GM18526 (cell line): ENCODE measurements around the gene SARS1.

Source experiments
- POLR2A ChIP-seq: IDR thresholded peaks from 3 replicates; pipeline ENCODE4 v1.6.1; 2011; ENCODE audit not compliant: insufficient read length; ENCODE audit errors: extremely low read depth

Gene SARS1

DNA sequence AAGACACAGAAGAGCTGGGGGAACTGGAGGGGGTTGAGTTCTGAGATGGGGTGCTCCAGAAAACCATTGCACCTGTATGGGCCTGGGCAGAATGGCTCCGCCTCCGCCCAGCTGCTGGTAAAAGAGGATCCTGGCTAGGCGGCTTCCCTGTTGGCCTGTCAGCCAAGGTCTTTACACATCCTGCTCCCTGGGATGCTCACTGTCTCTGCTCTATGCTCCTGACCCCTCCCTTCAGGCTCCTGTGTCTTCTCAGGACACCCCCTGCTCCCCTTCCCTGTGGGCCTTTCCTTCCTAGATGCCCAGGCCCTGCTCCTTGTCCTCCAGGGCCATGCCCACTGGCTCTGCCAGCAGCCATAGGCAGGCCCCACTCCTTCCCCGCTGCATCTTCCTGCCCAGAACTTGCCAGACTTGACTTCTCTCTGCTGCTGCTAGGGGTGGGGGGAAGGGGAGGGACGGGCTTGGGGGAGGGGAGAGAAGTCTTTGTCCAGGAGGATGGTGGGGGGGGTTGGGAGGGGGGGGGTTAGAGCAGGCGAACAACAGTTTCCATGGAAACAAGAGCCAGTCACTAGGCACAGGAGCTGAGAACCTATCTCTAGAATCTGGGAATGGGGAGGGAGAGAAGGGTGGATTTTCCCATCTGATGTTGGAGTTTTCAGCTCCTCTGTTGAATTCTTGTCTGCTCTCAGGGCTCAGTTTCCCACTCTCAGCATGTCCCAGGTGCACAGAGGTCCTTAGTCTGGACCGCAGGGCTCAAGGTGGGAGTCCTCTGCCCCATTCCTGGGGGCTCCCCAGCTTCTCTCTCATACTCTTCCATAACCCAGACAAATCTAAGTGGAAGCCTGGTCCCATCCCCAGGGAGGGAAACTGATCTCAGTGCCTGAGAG, 46.2 kb downstream of the SARS1 start:
- TF ChIP-seq POLR2A = no peak

DNA sequence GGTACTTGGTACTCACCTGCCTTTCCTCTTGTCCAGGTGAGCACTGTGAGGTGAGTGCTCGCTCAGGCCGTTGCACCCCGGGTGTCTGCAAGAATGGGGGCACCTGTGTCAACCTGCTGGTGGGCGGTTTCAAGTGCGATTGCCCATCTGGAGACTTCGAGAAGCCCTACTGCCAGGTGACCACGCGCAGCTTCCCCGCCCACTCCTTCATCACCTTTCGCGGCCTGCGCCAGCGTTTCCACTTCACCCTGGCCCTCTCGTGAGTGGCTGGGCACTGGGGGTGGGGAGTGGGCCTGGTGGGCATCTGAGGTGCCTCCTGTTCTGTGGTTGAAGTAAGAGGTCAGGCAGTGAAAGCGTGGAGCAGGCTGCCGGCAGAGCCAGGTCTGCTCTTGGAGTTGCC, 47.3 kb downstream of the SARS1 start:
- TF ChIP-seq POLR2A = no peak

DNA sequence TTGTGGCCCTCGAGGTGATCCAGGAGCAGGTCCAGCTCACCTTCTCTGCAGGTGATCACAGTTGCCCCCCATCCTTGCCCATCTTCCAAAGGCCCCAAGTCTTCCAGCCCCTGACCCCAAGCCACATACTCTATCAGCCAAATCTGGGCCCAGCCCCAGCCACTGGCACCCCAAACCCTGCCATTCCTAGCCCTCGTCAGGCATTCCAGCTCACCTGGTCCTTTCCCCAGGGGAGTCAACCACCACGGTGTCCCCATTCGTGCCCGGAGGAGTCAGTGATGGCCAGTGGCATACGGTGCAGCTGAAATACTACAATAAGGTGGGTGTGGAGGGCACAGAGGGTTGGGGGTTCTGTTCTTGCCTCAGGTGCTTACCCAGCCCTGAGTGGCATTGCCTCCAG, 47.9 kb downstream of the SARS1 start:
- TF ChIP-seq POLR2A = no peak

DNA sequence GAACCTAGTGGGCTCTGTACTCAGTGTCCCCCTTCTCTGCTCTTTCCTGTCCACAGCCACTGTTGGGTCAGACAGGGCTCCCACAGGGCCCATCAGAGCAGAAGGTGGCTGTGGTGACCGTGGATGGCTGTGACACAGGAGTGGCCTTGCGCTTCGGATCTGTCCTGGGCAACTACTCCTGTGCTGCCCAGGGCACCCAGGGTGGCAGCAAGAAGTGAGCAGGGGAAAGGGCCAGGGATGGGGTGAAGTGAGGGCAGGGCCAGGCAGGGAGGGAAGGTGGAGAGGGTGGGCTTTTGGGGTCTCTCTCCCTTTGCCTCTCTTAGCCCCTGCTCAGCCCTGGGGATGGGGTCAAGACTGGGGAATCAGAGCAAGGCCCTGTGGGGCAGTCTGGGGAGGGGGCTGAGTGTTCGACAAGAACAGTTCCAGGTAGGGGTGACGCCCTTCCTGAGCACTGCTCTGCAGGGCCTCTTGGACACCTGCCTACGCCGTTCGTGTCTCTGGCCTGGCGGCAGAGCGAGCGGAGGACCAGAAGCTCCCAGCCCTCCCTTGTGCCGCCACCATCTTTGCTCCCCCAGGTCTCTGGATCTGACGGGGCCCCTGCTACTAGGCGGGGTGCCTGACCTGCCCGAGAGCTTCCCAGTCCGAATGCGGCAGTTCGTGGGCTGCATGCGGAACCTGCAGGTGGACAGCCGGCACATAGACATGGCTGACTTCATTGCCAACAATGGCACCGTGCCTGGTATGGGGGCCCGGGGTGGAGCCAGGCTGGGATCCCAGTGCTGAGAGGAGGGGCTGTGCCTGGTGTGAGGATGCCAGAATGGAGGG, 48.7 kb downstream of the SARS1 start:
- no peak for TF ChIP-seq POLR2A

DNA sequence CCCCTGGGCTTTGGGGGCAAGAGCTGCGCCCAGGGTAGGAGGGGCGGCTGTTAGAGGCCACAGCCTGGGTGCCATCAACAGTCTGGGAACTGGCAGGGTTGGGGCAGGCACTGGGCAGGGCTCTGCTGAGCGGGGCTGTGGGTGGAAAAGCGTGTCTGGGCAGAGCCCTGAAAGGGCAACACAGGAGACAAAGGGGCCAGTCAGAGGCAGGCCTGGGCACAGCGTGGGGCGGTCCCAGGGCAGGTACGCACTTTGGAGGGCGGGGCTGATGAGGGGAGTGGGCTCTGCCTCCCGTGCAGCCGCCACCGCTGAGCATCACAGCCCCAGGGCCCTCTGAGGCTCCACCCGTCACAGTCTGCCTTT, 49.5 kb downstream of the SARS1 start:
- TF ChIP-seq POLR2A = no peak

DNA sequence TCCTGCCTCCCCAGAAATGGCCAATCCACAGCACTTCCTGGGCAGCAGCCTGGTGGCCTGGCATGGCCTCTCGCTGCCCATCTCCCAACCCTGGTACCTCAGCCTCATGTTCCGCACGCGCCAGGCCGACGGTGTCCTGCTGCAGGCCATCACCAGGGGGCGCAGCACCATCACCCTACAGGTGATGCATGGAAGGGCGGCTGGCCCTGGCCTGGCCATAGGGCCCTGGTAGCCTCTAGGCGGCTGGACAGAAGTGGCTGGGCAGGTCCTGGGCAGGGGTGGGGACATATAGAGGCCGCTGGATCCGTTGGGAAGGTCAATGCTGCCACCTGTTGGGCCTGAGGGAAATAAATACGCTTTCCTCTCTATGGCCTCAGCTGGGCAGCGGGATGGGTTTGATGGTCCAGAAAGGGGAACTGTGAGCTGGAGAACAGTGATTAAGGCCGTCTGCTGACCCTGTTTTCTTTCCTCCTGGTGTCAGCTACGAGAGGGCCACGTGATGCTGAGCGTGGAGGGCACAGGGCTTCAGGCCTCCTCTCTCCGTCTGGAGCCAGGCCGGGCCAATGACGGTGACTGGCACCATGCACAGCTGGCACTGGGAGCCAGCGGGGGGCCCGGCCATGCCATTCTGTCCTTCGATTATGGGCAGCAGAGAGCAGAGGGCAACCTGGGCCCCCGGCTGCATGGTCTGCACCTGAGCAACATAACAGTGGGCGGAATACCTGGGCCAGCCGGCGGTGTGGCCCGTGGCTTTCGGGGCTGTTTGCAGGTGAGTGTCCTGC, 50.1 kb downstream of the SARS1 start:
- no peak for TF ChIP-seq POLR2A

DNA sequence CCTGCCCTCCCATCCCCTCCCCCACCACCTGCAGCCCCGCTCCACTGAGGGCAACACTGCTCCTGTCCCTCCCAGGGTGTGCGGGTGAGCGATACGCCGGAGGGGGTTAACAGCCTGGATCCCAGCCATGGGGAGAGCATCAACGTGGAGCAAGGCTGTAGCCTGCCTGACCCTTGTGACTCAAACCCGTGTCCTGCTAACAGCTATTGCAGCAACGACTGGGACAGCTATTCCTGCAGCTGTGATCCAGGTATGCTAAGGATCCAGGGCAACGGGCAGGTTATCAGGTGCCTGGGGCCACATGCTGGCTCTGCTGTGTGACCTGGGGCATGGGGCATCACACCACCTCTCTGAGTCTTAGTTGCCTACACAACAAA, 50.6 kb downstream of the SARS1 start:
- no peak for TF ChIP-seq POLR2A

DNA sequence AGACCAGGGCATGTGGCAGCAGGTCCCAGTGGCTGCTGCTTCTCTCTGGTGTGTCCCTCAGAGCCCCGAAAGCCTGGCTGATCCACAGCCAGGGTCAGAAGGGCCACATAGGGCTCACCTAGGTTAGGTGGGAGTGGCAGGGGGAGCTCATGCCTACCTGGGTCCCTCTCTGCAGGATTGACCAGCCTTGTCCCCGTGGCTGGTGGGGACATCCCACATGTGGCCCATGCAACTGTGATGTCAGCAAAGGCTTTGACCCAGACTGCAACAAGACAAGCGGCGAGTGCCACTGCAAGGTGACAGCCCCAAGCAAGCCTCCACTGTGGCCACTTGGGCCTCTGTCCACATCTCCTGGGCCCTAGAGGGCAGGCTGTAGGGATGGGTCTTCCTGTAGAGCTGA, 51.3 kb downstream of the SARS1 start:
- no peak for TF ChIP-seq POLR2A

DNA sequence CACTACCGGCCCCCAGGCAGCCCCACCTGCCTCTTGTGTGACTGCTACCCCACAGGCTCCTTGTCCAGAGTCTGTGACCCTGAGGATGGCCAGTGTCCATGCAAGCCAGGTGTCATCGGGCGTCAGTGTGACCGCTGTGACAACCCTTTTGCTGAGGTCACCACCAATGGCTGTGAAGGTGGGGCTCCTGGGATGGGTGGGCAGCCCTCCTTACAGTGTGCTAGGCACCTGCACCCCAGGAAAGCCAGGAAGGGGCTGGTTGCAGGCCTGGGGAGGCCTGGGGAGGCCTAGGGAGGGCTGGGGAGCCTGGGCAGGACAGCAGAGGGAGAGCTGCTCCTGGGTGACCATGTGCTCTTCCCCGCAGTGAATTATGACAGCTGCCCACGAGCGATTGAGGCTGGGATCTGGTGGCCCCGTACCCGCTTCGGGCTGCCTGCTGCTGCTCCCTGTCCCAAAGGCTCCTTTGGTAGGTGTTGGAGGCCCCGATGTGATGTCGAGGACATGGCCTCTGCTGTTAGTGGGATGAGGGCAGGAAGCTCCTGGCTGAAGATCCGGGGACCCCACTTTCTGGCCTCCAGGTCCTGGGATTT, 52.1 kb downstream of the SARS1 start:
- TF ChIP-seq POLR2A = no peak

DNA sequence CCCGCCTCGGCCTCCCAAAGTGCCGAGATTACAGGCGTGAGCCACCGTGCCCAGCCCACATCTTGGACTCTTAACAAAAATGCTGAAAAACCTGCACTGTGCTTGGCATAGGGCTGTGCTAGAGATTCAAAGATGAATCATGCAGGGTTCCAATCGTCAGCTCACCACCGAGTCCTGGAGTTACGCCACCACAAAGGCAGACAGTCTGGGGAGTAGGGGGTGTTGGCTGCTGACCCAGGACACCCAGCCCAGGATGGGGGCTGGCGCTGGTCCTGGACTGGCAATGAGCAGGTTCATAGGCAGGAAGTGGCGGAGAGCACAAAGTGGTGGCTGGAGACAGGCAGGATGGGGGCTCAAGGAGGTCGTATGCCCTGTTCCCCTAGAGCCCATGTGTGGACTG, 53.2 kb downstream of the SARS1 start:
- no peak for TF ChIP-seq POLR2A

DNA sequence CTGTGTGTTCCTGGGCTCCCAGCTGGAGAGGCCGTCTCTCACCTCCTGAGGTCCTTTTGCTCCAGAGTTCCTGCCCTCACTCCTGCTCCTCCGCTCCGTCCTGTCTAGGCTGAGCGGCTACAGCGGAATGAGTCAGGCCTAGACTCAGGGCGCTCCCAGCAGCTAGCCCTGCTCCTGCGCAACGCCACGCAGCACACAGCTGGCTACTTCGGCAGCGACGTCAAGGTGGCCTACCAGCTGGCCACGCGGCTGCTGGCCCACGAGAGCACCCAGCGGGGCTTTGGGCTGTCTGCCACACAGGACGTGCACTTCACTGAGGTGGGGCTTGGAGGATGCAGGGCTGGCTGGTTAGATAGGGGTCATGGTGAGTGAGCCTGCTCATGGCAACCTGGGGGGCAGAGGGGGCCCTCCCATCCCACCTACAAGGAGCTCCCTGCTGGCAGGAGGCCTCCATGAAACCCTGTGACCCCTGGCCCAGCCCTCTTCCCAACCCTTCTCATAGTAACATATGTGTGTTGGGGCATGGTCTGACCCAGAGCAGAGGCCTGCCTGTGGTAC, 54.1 kb downstream of the SARS1 start:
- TF ChIP-seq POLR2A = no peak

DNA sequence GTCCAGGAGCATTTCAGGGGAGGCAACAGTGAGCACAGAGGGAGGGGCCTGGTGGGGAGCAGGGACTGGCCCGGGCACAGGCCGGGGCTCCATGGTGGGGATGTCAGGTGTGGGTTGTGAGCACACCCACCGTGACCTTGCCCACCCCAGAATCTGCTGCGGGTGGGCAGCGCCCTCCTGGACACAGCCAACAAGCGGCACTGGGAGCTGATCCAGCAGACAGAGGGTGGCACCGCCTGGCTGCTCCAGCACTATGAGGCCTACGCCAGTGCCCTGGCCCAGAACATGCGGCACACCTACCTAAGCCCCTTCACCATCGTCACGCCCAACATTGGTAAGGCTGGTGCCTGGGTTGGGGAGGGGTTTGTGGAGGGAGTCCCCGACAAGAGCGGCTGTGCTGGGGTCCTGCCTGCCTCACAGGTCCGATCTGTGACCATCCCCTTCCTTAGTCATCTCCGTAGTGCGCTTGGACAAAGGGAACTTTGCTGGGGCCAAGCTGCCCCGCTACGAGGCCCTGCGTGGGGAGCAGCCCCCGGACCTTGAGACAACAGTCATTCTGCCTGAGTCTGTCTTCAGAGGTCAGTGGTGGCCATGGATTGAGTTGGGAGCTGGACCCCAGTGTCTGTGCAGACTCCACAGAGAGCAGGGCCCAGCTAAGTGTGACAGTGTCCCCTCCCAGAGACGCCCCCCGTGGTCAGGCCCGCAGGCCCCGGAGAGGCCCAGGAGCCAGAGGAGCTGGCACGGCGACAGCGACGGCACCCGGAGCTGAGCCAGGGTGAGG, 54.9 kb downstream of the SARS1 start:
- TF ChIP-seq POLR2A = no peak

DNA sequence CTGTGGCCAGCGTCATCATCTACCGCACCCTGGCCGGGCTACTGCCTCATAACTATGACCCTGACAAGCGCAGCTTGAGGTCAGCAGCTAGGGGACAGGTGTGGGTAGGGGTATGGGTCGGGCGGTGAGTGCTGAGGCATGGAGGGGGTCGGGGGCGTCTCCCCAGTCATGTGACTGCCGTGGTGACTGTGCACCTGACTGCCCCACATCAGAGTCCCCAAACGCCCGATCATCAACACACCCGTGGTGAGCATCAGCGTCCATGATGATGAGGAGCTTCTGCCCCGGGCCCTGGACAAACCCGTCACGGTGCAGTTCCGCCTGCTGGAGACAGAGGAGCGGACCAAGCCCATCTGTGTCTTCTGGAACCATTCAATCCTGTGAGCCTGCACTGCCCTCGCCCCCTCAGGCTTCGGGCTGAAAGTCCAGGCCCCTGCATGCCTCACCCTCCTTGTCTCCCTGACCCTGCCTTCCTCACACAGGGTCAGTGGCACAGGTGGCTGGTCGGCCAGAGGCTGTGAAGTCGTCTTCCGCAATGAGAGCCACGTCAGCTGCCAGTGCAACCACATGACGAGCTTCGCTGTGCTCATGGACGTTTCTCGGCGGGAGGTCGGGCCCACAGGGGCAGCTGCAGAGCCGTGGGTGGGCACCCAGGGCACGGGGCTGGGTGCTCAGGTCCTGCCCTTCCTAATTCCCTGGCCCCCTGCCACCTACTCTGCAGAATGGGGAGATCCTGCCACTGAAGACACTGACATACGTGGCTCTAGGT, 55.7 kb downstream of the SARS1 start:
- no peak for TF ChIP-seq POLR2A
